Esophagus muscularis mucosa (tissue), 3 donors: ENCODE measurements around the gene GLCE.

Experiments used
- POLR2A ChIP-seq: fragments of 450-650 bp; IDR thresholded peaks from one replicate; pipeline ENCODE4 v1.6.1; 2017; ENCODE audit warnings: antibody characterized with exemption, moderate library complexity, mild to moderate bottlenecking, low read depth
- POLR2AphosphoS5 ChIP-seq, 2 donors: sonication (generic); formaldehyde crosslinking; IDR thresholded peaks; one replicate each; pipeline ENCODE4 v1.6.1; 2017; ENCODE audit warnings: antibody characterized with exemption in 2 of 2
- TF ChIP-seq, protein P1 (sequence below), 3 experiments: fragments of 200-600 bp in 2 of 3; fragments of 450-650 bp in 1 of 3; sonication (generic) in 2 of 3; IDR thresholded peaks; one replicate each; pipeline ENCODE4 v1.5.1; 2017 to 2019; ENCODE audit warnings: antibody characterized with exemption in 3 of 3, mild to moderate bottlenecking in 2 of 3, moderate library complexity in 1 of 3

DNA sequence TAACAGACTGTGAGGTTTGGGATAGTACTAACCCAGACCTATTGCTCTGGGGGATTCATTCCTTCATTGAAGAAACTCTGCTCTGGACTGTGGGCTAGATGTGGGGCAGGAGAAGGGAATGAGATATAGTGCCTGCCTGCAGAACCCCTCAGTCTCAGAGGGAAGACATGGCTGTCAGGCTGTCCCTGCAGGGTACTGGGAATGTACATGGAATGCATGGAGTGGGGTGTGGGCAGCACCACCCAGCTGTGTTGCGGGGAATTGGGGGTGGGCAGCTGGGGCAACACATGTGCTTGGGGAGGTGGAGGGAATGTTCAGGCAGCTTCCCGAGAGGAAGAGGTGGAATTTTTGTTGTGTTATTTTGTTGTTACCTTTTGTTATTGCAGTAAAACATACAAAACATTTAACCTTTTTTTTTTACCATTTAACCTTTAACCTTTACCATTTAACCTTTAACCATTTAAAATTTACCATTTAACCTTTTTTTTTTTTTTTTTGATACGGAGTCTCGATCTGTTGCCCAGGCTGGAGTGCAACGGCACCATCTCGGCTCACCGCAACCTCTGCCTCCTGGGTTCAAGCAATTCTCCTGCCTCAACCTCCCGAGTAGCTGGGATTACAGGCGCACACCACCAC lies 145.6 kb downstream of the GLCE start:
- TF ChIP-seq, protein P1, sequence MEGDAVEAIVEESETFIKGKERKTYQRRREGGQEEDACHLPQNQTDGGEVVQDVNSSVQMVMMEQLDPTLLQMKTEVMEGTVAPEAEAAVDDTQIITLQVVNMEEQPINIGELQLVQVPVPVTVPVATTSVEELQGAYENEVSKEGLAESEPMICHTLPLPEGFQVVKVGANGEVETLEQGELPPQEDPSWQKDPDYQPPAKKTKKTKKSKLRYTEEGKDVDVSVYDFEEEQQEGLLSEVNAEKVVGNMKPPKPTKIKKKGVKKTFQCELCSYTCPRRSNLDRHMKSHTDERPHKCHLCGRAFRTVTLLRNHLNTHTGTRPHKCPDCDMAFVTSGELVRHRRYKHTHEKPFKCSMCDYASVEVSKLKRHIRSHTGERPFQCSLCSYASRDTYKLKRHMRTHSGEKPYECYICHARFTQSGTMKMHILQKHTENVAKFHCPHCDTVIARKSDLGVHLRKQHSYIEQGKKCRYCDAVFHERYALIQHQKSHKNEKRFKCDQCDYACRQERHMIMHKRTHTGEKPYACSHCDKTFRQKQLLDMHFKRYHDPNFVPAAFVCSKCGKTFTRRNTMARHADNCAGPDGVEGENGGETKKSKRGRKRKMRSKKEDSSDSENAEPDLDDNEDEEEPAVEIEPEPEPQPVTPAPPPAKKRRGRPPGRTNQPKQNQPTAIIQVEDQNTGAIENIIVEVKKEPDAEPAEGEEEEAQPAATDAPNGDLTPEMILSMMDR (IDR thresholded peaks at IDR 0.05), result no peak
- TF ChIP-seq POLR2A, result no peak
- TF ChIP-seq POLR2AphosphoS5 (IDR thresholded peaks at IDR 0.05), result no peak
